BLaER1 (cell line): Measurements from ENCODE around the gene FIGLA.

Experiments
- H3K27ac ChIP-seq: shearing (Covaris generic); formaldehyde crosslinking; 2 replicates; pipeline ENCODE4 v1.8.1; 2022
- H3K27me3 ChIP-seq: shearing (Covaris generic); formaldehyde crosslinking; 2 replicates; pipeline ENCODE4 v1.8.1; 2022
- H3K36me3 ChIP-seq: shearing (Covaris generic); formaldehyde crosslinking; 2 replicates; pipeline ENCODE4 v1.8.1; 2022
- H3K4me1 ChIP-seq: shearing (Covaris generic); formaldehyde crosslinking; 2 replicates; pipeline ENCODE4 v1.8.1; 2022
- H3K4me2 ChIP-seq: shearing (Covaris generic); formaldehyde crosslinking; 2 replicates; pipeline ENCODE4 v1.8.1; 2022
- H3K4me3 ChIP-seq: shearing (Covaris generic); formaldehyde crosslinking; 2 replicates; pipeline ENCODE4 v1.8.1; 2022
- H3K9ac ChIP-seq: shearing (Covaris generic); formaldehyde crosslinking; 2 replicates; pipeline ENCODE4 v1.8.1; 2022
- H3K9me3 ChIP-seq: shearing (Covaris generic); formaldehyde crosslinking; 2 replicates; pipeline ENCODE4 v1.8.1; 2022
- H4K20me1 ChIP-seq: shearing (Covaris generic); formaldehyde crosslinking; 2 replicates; pipeline ENCODE4 v1.8.1; 2022
- Cebpa-rat ChIP-seq: shearing (Covaris generic); IDR thresholded peaks from 2 replicates; pipeline ENCODE4 v1.8.1; 2022

The FIGLA gene

GRCh38 chr2:70733646-70734180, 56.7 kb downstream of the FIGLA start:
- TF ChIP-seq Cebpa-rat = no peak
- Histone ChIP-seq H3K4me2 (peak overlapping the region; percentile 86), H4K20me1 (peaks cover 74% of the 10 kb centered on the region), H3K9me3 (peaks cover 4% of the 10 kb centered on the region; the same call in 1 of the 2 replicates), H3K36me3 (peaks cover 15% of the 10 kb centered on the region), H3K27me3 (no peaks in the 10 kb centered on the region), H3K4me3 (peak overlapping the region; percentile 12), H3K4me1 (peaks cover 61% of the 10 kb centered on the region), H3K27ac (peak overlapping the region; percentile 39; the same call in 1 of the 2 replicates), H3K9ac (peak overlapping the region; percentile 51; the same call in 1 of the 2 replicates)

- no peak overlapping the region; the same call in 1 of the 2 replicates for H3K27ac ChIP-seq
- H3K27me3 ChIP-seq = no peaks in the 10 kb centered on the region
- peak overlapping the region; percentile 12; the same call in 1 of the 2 replicates for H3K4me3 ChIP-seq
- peak overlapping the region; percentile 86 for H3K4me2 ChIP-seq
- peaks cover 22% of the 10 kb centered on the region for H3K36me3 ChIP-seq
- peaks cover 57% of the 10 kb centered on the region for H3K4me1 ChIP-seq
- peaks cover 77% of the 10 kb centered on the region for H4K20me1 ChIP-seq
- TF ChIP-seq Cebpa-rat = no peak
- peaks cover 4% of the 10 kb centered on the region; the same call in 1 of the 2 replicates for H3K9me3 ChIP-seq
- H3K9ac ChIP-seq = peak overlapping the region; percentile 51; the same call in 1 of the 2 replicates
Measured at GRCh38 chr2:70732766-70733645, 57.4 kb downstream of the FIGLA start.

GRCh38 chr2:70730730-70731129, 59.7 kb downstream of the FIGLA start:
- TF ChIP-seq Cebpa-rat = no peak
- peak overlapping the region; percentile 86; the same call in 1 of the 2 replicates for H3K4me2 ChIP-seq
- H3K9me3 ChIP-seq = no peaks in the 10 kb centered on the region; the same call in 1 of the 2 replicates
- peaks cover 36% of the 10 kb centered on the region for H3K36me3 ChIP-seq
- no peak overlapping the region for H3K4me3 ChIP-seq
- H3K4me1 ChIP-seq = peaks cover 53% of the 10 kb centered on the region
- H3K27ac ChIP-seq = no peak overlapping the region
- H3K27me3 ChIP-seq = no peaks in the 10 kb centered on the region
- H4K20me1 ChIP-seq = peaks cover 89% of the 10 kb centered on the region
- no peak overlapping the region for H3K9ac ChIP-seq

- no peak overlapping the region for H3K27ac ChIP-seq
Measured at GRCh38 chr2:70729647-70730046, 60.8 kb downstream of the FIGLA start.

GRCh38 chr2:70728128-70728527, 62.3 kb downstream of the FIGLA start:
- Histone ChIP-seq H3K4me1 (peaks cover 34% of the 10 kb centered on the region), H4K20me1 (peaks cover 86% of the 10 kb centered on the region), H3K9me3 (no peaks in the 10 kb centered on the region; the same call in 1 of the 2 replicates), H3K36me3 (peaks cover 40% of the 10 kb centered on the region), H3K4me3 (no peak overlapping the region), H3K27ac (no peak overlapping the region), H3K9ac (no peak overlapping the region), H3K4me2 (no peak overlapping the region), H3K27me3 (no peaks in the 10 kb centered on the region)
- TF ChIP-seq Cebpa-rat = no peak

More at GRCh38 chr2:70729647-70730046, 60.8 kb downstream of the FIGLA start:
- Histone ChIP-seq H4K20me1 (peaks cover 87% of the 10 kb centered on the region), H3K27me3 (no peaks in the 10 kb centered on the region), H3K36me3 (peaks cover 40% of the 10 kb centered on the region), H3K4me2 (no peak overlapping the region), H3K4me1 (peaks cover 42% of the 10 kb centered on the region), H3K9me3 (no peaks in the 10 kb centered on the region; the same call in 1 of the 2 replicates), H3K4me3 (no peak overlapping the region), H3K9ac (no peak overlapping the region)
- TF ChIP-seq Cebpa-rat = no peak
